Nephron (organoid): ENCODE data around the gene MYBPH.

Source experiments
- H3K27ac Mint-ChIP-seq, 3 experiments: 2 replicates each; pipeline ENCODE4 v1.8.0; 2020; ENCODE audit warnings: mixed read lengths in 3 of 3, mild to moderate bottlenecking in 2 of 3, moderate library complexity in 1 of 3
- H3K27me3 Mint-ChIP-seq: 2 replicates; pipeline ENCODE4 v1.8.0; 2021; ENCODE audit warnings: low read depth, mild to moderate bottlenecking, moderate library complexity, mixed read lengths
- H3K36me3 Mint-ChIP-seq: 2 replicates; pipeline ENCODE4 v1.8.0; 2020; ENCODE audit warnings: low read depth, mixed read lengths
- H3K4me1 Mint-ChIP-seq: 2 replicates; pipeline ENCODE4 v1.8.0; 2020; ENCODE audit warnings: mixed read lengths
- H3K4me3 Mint-ChIP-seq, 3 experiments: 2 replicates each; pipeline ENCODE4 v1.8.0; 2020; ENCODE audit warnings: mild to moderate bottlenecking in 3 of 3, mixed read lengths in 3 of 3, moderate library complexity in 2 of 3
- H3K9me3 Mint-ChIP-seq: 2 replicates; pipeline ENCODE4 v1.8.0; 2020; ENCODE audit warnings: mixed read lengths
- TF ChIP-seq, protein P1 (sequence below), 3 experiments: fragments of 200-600 bp; sonication (generic); IDR thresholded peaks; one replicate each; pipeline ENCODE4 v1.5.0; 2021; ENCODE audit warnings: antibody characterized with exemption in 3 of 3; ENCODE audit not compliant: unreplicated experiment in 3 of 3

Gene MYBPH

DNA sequence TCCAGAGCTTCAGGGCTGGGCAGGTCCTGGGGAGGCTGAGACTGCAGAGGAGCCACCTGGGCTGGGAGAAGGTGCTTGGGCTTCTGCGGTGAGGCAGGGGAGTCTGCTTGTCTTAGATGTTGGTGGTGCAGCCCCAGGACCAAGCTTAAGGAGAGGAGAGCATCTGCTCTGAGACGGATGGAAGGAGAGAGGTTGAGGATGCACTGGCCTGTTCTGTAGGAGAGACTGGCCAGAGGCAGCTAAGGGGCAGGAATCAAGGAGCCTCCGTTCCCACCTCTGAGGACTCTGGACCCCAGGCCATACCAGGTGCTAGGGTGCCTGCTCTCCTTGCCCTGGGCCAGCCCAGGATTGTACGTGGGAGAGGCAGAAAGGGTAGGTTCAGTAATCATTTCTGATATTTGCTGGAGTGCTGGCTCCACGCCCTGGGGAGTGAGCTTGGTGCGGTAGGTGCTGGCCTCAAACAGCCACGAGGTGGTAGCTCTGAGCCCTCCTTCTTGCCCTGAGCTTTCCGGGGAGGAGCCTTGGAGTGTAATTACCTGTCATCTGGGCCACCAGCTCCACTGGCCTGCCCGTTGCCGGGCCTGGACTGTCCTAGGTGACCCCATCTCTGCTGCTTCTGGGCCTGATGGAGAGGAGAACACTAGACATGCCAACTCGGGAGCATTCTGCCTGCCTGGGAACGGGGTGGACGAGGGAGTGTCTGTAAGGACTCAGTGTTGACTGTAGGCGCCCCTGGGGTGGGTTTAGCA, 9.3 kb downstream of the MYBPH start:
- Mint-ChIP-seq H3K9me3 (no peaks in the 10 kb centered on the region), H3K4me1 (peaks cover 9% of the 10 kb centered on the region), H3K27me3 (peaks cover 11% of the 10 kb centered on the region), H3K27ac (no peak overlapping the region), H3K4me3 (no peak overlapping the region), H3K36me3 (no peaks in the 10 kb centered on the region)
- TF ChIP-seq, protein P1, sequence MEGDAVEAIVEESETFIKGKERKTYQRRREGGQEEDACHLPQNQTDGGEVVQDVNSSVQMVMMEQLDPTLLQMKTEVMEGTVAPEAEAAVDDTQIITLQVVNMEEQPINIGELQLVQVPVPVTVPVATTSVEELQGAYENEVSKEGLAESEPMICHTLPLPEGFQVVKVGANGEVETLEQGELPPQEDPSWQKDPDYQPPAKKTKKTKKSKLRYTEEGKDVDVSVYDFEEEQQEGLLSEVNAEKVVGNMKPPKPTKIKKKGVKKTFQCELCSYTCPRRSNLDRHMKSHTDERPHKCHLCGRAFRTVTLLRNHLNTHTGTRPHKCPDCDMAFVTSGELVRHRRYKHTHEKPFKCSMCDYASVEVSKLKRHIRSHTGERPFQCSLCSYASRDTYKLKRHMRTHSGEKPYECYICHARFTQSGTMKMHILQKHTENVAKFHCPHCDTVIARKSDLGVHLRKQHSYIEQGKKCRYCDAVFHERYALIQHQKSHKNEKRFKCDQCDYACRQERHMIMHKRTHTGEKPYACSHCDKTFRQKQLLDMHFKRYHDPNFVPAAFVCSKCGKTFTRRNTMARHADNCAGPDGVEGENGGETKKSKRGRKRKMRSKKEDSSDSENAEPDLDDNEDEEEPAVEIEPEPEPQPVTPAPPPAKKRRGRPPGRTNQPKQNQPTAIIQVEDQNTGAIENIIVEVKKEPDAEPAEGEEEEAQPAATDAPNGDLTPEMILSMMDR (IDR thresholded peaks at IDR 0.05; ENCODE audit: unreplicated experiment in 3 of 3) = peak in 1 of 3 experiments; percentile 16

DNA sequence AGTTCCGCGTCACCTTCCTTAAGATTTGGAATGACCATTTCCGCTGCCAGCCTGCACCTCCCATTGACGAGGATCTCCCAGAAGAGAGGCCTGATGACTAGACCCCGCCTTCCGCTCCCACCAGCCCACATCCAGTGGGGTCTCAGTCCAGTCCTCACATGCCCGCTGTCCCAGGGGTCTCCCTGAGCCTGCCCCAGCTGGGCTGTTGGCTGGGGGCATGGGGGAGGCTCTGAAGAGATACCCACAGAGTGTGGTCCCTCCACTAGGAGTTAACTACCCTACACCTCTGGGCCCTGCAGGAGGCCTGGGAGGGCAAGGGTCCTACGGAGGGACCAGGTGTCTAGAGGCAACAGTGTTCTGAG, 9.8 kb downstream of the MYBPH start:
- Mint-ChIP-seq H3K4me1 (peaks cover 9% of the 10 kb centered on the region), H3K4me3 (no peak overlapping the region), H3K27ac (no peak overlapping the region), H3K27me3 (peaks cover 11% of the 10 kb centered on the region), H3K9me3 (no peaks in the 10 kb centered on the region), H3K36me3 (no peaks in the 10 kb centered on the region)
- TF ChIP-seq, protein P1 (IDR thresholded peaks at IDR 0.05; ENCODE audit: unreplicated experiment in 3 of 3) = no peak

DNA sequence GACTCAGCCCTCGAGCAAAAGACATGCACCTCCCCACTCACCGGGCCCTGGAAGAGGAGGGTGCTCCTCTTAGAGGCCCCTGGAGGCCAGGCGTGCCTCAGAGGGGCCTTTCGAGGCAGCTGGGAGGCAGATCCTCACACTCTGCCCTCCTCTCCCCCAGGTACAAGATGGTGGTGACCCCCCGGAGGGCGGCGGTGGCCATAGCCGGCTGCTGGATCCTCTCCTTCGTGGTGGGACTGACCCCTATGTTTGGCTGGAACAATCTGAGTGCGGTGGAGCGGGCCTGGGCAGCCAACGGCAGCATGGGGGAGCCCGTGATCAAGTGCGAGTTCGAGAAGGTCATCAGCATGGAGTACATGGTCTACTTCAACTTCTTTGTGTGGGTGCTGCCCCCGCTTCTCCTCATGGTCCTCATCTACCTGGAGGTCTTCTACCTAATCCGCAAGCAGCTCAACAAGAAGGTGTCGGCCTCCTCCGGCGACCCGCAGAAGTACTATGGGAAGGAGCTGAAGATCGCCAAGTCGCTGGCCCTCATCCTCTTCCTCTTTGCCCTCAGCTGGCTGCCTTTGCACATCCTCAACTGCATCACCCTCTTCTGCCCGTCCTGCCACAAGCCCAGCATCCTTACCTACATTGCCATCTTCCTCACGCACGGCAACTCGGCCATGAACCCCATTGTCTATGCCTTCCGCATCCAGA, 10.4 kb downstream of the MYBPH start:
- Mint-ChIP-seq H3K27me3 (peaks cover 11% of the 10 kb centered on the region), H3K9me3 (no peaks in the 10 kb centered on the region), H3K4me3 (no peak overlapping the region), H3K27ac (no peak overlapping the region), H3K4me1 (peaks cover 9% of the 10 kb centered on the region), H3K36me3 (no peaks in the 10 kb centered on the region)
- TF ChIP-seq, protein P1 (IDR thresholded peaks at IDR 0.05; ENCODE audit: unreplicated experiment in 3 of 3) = no peak

DNA sequence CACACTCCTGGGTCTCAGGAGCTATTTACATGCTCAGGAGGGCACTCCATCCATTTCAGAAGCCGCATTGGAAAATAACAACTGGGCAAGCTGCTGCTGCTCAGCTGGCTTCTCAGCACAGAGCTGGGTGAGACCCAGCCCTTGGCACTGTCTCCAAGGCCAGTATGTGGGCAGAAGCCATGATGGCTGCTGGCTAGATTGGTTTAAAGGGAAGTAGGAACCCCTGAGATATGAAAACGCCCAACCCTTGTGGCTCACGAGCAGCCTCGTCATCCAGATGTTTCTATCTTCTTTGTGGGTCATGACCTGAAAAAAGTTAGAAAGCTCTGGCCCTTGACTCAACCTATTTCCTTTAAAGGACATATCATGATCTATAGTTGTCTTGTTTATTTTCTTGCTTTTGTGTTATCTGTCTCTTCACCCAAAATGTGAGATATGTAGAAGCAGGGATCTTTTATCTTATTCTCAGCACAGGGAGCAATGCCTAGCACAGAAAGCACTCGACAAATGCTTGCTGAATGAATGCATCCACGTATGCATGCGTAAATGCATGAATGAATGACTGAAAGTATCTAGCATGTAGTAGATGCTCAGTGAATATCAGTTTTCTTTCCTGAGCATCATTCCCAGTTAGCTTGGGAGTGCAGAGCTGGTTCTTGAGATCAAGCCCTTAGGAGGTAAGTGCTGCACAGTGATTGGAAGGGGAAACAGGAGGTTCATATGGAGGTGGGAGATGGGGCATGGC, 11.6 kb downstream of the MYBPH start:
- Mint-ChIP-seq H3K36me3 (peaks cover 6% of the 10 kb centered on the region), H3K9me3 (peaks cover 5% of the 10 kb centered on the region), H3K27ac (no peak overlapping the region), H3K4me1 (peaks cover 7% of the 10 kb centered on the region), H3K27me3 (peaks cover 11% of the 10 kb centered on the region), H3K4me3 (no peak overlapping the region)
- TF ChIP-seq, protein P1 (IDR thresholded peaks at IDR 0.05; ENCODE audit: unreplicated experiment in 3 of 3) = no peak

DNA sequence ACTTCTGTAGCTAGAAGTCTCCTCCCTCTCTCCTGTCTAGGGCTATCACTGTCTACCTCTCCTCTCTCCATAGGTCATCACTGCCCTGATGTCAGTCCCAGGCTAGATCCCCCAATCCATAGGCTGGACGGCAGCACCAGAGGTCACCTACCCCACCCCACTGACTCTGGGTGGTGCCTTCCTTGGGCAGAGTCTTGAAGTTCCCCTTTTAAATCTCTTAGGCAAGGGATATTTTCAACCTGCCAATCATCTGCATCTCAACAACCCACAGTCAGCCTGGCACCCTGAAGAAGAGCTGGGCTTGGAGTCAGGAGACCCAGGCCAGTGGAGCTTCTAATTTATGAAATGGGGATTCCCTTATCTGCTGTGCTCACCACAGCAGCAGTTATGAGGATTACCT, 13.2 kb downstream of the MYBPH start:
- peaks cover 19% of the 10 kb centered on the region for H3K4me1 Mint-ChIP-seq
- peaks cover 10% of the 10 kb centered on the region for H3K9me3 Mint-ChIP-seq
- H3K4me3 Mint-ChIP-seq = no peak overlapping the region
- TF ChIP-seq, protein P1 (IDR thresholded peaks at IDR 0.05; ENCODE audit: unreplicated experiment in 3 of 3) = no peak
- H3K27ac Mint-ChIP-seq = no peak overlapping the region
- peaks cover 11% of the 10 kb centered on the region for H3K36me3 Mint-ChIP-seq
- peaks cover 11% of the 10 kb centered on the region for H3K27me3 Mint-ChIP-seq
